ENCODE measurements around the gene PLA2G2A. TPM values are rescaled to one million over a fixed set of nuclear protein-coding genes. Genes with fewer than 3 reads are reported as not detected.
"Not testable (repeated sequence)": the region's sequence is repeated elsewhere in the genome, so short reads cannot be mapped to it uniquely, and the experiment has no call there.

Gene PLA2G2A
- total RNA-seq, 4 donors from 2014 or later = 196 to 718 (median 477) TPM

DNA sequence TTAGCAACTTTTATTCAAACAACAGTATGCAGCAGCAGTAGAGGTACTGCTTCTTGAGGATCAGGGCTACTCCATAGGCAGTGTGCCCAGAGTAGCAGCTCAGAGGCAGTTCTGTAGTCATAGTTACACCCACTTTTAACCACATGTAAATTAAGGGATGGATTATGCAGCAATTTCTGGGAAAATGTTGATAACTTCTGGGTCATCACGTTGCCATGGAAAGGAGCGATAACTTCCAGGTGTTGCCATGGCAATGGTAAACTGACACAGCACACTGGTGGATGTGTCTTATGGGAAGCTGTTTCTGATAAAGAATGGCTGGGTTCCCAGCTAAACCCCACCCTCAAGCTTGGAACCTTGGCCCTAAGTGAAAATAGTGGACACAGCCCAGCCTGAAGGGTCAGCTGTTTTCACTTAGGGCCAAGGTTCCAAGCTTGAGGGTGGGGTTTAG is 29.0 kb upstream of the PLA2G2A start:
- DNase-seq (ENCODE audit: low spot score) (peak; percentile 28), ATAC-seq (ENCODE audit: low FRiP score) (peak; percentile 97)
- TF ChIP-seq, protein P1, sequence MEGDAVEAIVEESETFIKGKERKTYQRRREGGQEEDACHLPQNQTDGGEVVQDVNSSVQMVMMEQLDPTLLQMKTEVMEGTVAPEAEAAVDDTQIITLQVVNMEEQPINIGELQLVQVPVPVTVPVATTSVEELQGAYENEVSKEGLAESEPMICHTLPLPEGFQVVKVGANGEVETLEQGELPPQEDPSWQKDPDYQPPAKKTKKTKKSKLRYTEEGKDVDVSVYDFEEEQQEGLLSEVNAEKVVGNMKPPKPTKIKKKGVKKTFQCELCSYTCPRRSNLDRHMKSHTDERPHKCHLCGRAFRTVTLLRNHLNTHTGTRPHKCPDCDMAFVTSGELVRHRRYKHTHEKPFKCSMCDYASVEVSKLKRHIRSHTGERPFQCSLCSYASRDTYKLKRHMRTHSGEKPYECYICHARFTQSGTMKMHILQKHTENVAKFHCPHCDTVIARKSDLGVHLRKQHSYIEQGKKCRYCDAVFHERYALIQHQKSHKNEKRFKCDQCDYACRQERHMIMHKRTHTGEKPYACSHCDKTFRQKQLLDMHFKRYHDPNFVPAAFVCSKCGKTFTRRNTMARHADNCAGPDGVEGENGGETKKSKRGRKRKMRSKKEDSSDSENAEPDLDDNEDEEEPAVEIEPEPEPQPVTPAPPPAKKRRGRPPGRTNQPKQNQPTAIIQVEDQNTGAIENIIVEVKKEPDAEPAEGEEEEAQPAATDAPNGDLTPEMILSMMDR (IDR thresholded peaks at IDR 0.05) = no peak

- DNase-seq (ENCODE audit: low spot score); ATAC-seq (ENCODE audit: low FRiP score): not testable (repeated sequence)
Observed at GRCh38 chr1:19998823-19999222, 19.4 kb upstream of the PLA2G2A start.

- no peak for ATAC-seq (ENCODE audit: low FRiP score)
- no peak for DNase-seq (ENCODE audit: low spot score)
- TF ChIP-seq, protein P1 (IDR thresholded peaks at IDR 0.05) = no peak
Observed at GRCh38 chr1:19990689-19991088, 11.3 kb upstream of the PLA2G2A start.

- ATAC-seq (ENCODE audit: low FRiP score) = not testable (repeated sequence)
Observed at GRCh38 chr1:19990182-19990582, 10.8 kb upstream of the PLA2G2A start.

DNA sequence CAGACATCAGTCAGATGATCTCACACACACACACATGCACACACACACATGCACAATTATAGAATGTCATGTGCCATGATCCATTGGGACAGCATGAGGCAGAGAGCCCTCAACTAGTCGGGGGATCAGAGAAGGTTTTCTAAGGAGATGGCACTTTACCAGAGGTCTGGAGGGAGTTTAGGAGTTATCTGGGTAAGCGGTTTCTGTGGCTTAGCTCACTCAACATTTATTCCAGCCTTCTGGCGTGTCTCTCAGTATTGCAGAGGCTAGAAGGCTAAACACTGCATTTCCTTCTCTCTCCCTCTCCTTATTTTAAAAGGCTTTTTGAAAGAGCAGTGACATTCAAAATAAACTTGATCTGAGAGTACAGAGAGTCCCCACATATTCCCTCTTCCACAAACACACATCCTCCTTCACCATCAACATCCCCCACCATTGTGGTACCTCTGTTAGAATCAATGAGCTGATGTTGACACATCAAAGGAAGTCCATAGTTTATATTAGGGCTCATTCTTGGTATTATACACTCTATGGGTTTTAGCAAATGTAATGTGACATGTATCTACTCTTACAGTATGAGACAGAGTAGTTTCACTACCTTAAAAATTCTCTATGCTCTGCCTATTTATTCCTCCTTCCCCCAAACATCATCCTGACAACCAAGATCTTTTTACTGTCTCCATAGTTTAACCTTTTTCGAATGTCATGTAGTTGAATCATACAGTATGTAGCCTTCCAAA is 9.0 kb upstream of the PLA2G2A start:
- DNase-seq (ENCODE audit: low spot score) (no peak), ATAC-seq (ENCODE audit: low FRiP score) (no peak)
- TF ChIP-seq, protein P1 (IDR thresholded peaks at IDR 0.05) = no peak

More at GRCh38 chr1:19990182-19990582, 10.8 kb upstream of the PLA2G2A start:
- not testable (repeated sequence) for DNase-seq (ENCODE audit: low spot score)

DNA sequence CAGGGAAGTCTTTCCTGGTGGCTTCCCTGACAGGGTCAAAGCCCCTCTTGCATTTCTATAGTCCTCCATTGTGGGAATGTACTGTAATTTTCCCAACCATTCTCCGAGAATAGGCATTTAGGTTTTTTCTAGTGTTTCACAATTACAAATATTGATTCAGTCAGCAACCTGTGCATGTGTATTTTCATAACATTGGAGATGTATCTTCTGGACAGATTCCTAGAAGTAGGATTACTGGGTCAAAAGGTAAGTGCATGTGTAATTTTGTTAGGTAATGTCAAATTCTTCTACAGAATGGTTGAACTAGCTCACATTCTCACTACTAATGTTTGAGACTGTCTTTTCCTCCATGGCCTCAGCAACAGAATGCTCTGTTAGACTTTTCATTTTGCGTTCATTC is 8.3 kb upstream of the PLA2G2A start:
- DNase-seq (ENCODE audit: low spot score) (no peak), ATAC-seq (ENCODE audit: low FRiP score) (no peak)
- TF ChIP-seq, protein P1 (IDR thresholded peaks at IDR 0.05) = no peak

GRCh38 chr1:19984409-19985016 is 5.1 kb upstream of the PLA2G2A start:
- not testable (repeated sequence) for ATAC-seq (ENCODE audit: low FRiP score)

GRCh38 chr1:19981507-19982312 is 2.3 kb upstream of the PLA2G2A start:
- TF ChIP-seq, protein P1 (IDR thresholded peaks at IDR 0.05) = no peak
- no peak for DNase-seq (ENCODE audit: low spot score)
- ATAC-seq (ENCODE audit: low FRiP score) = peak; percentile 26

More at GRCh38 chr1:19984409-19985016, 5.1 kb upstream of the PLA2G2A start:
- DNase-seq (ENCODE audit: low spot score) = not testable (repeated sequence)
